Mucosa of gallbladder (tissue), 1 donor: Measurements from ENCODE around the gene LSG1. TPM values are rescaled to one million over a fixed set of nuclear protein-coding genes. Genes with fewer than 3 reads are reported as not detected.

Experiments used
- total RNA-seq: library from RNA; stranded (reverse); gene quantifications from one replicate; pipeline ENCODE4 v1.2.1, GENCODE V29; 2021
- donor health status: DM: no; HTN: no; CAD: no.

LSG1 gene
- total RNA-seq, 1 donor from 2014 or later, result 31.8 TPM

Other genes starting within 250 kb of the LSG1 start
- gene ATP13A3, start 185.2 kb downstream of the LSG1 start, total RNA-seq, result 103 TPM
- gene TMEM44, start 38.8 kb downstream of the LSG1 start, total RNA-seq, result 20.2 TPM
- 8.9 TPM for gene FAM43A, start 13.7 kb upstream of the LSG1 start, total RNA-seq